H1 (cell line): ENCODE data around the gene MORF4L1. TPM values are rescaled to one million over a fixed set of nuclear protein-coding genes. Genes with fewer than 3 reads are reported as not detected.

Experiments
- CTCF ChIA-PET: fragments of 300-600 bp; sonication (Branson Sonifier 250); formaldehyde crosslinking; loops from one replicate; lab custom pipeline; 2021; ENCODE audit not compliant: partially characterized antibody; lab: Charles Lee
- POLR2A ChIA-PET: fragments of 300-600 bp; sonication (Branson Sonifier 250); formaldehyde crosslinking; loops from one replicate; lab custom pipeline; 2021; ENCODE audit warnings: inconsistent platforms; ENCODE audit not compliant: partially characterized antibody; lab: Charles Lee
- DNase-seq, 2 experiments: peaks; one replicate each; pipeline versions ENCODE4 v3.0.0 to v3.0.0-alpha.2; 2010 to 2022; ENCODE audit warnings: low spot score in 2 of 2, low read depth in 1 of 2, mixed read lengths in 1 of 2
- FAIRE-seq: peaks from 2 replicates; lab custom pipeline; 2011; peaks lifted over from hg19 to GRCh38; lab: Jason Lieb, UNC
- H2AFZ ChIP-seq: 2 replicates; pipeline ENCODE4 v1.8.1; 2012; ENCODE audit warnings: low read length, inconsistent platforms
- H2AK5ac ChIP-seq: 2 replicates; pipeline ENCODE4 v1.6.1; 2013; ENCODE audit warnings: low read depth, low read length
- H2BK120ac ChIP-seq: replicated peaks from 2 replicates; pipeline ENCODE3; 2013; ENCODE audit warnings: low read depth, low read length, inconsistent platforms
- H2BK12ac ChIP-seq: 2 replicates; pipeline ENCODE4 v1.6.1; 2013; ENCODE audit warnings: low read depth, low read length
- H2BK15ac ChIP-seq: 2 replicates; pipeline ENCODE4 v1.6.1; 2013; ENCODE audit warnings: low read length
- H2BK20ac ChIP-seq: 2 replicates; pipeline ENCODE4 v1.6.1; 2013; ENCODE audit warnings: low read length
- H2BK5ac ChIP-seq: 2 replicates; pipeline ENCODE4 v1.6.1; 2013; ENCODE audit warnings: low read depth, low read length
- H3K14ac ChIP-seq: 2 replicates; pipeline ENCODE4 v1.6.1; 2013; ENCODE audit warnings: inconsistent platforms; ENCODE audit not compliant: insufficient read length
- H3K18ac ChIP-seq: 2 replicates; pipeline ENCODE4 v1.6.1; 2013; ENCODE audit warnings: low read length; ENCODE audit errors: extremely low read depth
- H3K23ac ChIP-seq: 2 replicates; pipeline ENCODE4 v1.6.1; 2013; ENCODE audit warnings: inconsistent platforms; ENCODE audit not compliant: insufficient read length
- H3K23me2 ChIP-seq: 2 replicates; pipeline ENCODE4 v1.6.1; 2013; ENCODE audit warnings: low read depth, low read length
- H3K27ac ChIP-seq: 2 replicates; pipeline ENCODE4 v1.6.1; 2011; ENCODE audit warnings: low read depth, low read length, inconsistent platforms
- H3K27me3 ChIP-seq, 4 experiments: replicated peaks in 1 of 4; 1 replicate in 1 of 4; 2 replicates in 3 of 4; pipeline versions ENCODE4 v1.6.1 to v1.8.1; 2011 to 2013; ENCODE audit warnings: low read length in 3 of 4, mild to moderate bottlenecking in 3 of 4, inconsistent platforms in 2 of 4, mixed read lengths in 2 of 4, moderate library complexity in 1 of 4; ENCODE audit not compliant: control insufficient read depth in 3 of 4, insufficient read depth in 3 of 4; ENCODE audit errors: extremely low read depth in 1 of 4
- H3K36me3 ChIP-seq, 4 experiments: 2 replicates each; pipeline versions ENCODE4 v1.6.1 to v1.8.1; 2011 to 2013; ENCODE audit warnings: mild to moderate bottlenecking in 4 of 4, low read length in 3 of 4, moderate library complexity in 2 of 4, control low read depth in 1 of 4, inconsistent platforms in 1 of 4; ENCODE audit not compliant: insufficient read depth in 4 of 4, control insufficient read depth in 2 of 4
- H3K4ac ChIP-seq: replicated peaks from 2 replicates; pipeline ENCODE3; 2013; ENCODE audit warnings: low read length, low read depth, mixed read lengths, inconsistent platforms; ENCODE audit not compliant: insufficient read length
- H3K4me1 ChIP-seq, 4 experiments: replicated peaks in 1 of 4; 1 replicate in 1 of 4; 2 replicates in 3 of 4; pipeline versions ENCODE4 v1.6.1 to v1.8.1; 2011 to 2013; ENCODE audit warnings: low read length in 3 of 4, inconsistent platforms in 2 of 4, mixed read lengths in 1 of 4; ENCODE audit not compliant: insufficient read depth in 4 of 4, control insufficient read depth in 3 of 4
- H3K4me2 ChIP-seq, 2 experiments: 2 replicates each; pipeline versions ENCODE4 v1.6.1 to v1.8.1; 2011 to 2013; ENCODE audit warnings: low read depth in 2 of 2, low read length in 2 of 2, control low read depth in 1 of 2, inconsistent platforms in 1 of 2, mild to moderate bottlenecking in 1 of 2; ENCODE audit not compliant: insufficient read depth in 1 of 2
- H3K4me3 ChIP-seq, 4 experiments: fragments of 200-600, 300-600 bp in 1 of 4; sonication (generic), shearing (Covaris generic), sonication (Bioruptor Twin) in 1 of 4; 2 replicates each; pipeline versions ENCODE4 v1.5.1 to v1.8.1; 2011 to 2016; ENCODE audit warnings: low read length in 4 of 4, low read depth in 3 of 4, control low read depth in 2 of 4, inconsistent platforms in 2 of 4, mild to moderate bottlenecking in 2 of 4, mixed read lengths in 1 of 4, moderate library complexity in 1 of 4; ENCODE audit not compliant: insufficient read depth in 2 of 4; ENCODE audit errors: extremely low read depth in 1 of 4
- H3K56ac ChIP-seq: replicated peaks from 2 replicates; pipeline ENCODE3; 2013; ENCODE audit warnings: low read depth, mild to moderate bottlenecking, mixed read lengths, low read length, inconsistent platforms; ENCODE audit not compliant: insufficient read length
- H3K79me1 ChIP-seq: 2 replicates; pipeline ENCODE4 v1.6.1; 2013; ENCODE audit warnings: low read depth, low read length, control low read depth
- H3K79me2 ChIP-seq, 2 experiments: 2 replicates each; pipeline versions ENCODE4 v1.6.1 to v1.8.1; 2012 to 2013; ENCODE audit warnings: low read length in 2 of 2, mild to moderate bottlenecking in 2 of 2, inconsistent platforms in 1 of 2; ENCODE audit not compliant: insufficient read depth in 2 of 2, control insufficient read depth in 1 of 2
- H3K9ac ChIP-seq, 4 experiments: replicated peaks in 1 of 4; 1 replicate in 1 of 4; 2 replicates in 3 of 4; pipeline versions ENCODE4 v1.6.1 to v1.8.1; 2011 to 2013; ENCODE audit warnings: low read depth in 3 of 4, low read length in 3 of 4, control low read depth in 2 of 4, mild to moderate bottlenecking in 2 of 4, moderate library complexity in 2 of 4, inconsistent platforms in 1 of 4; ENCODE audit errors: extremely low read depth in 1 of 4
- H3K9me3 ChIP-seq, 2 experiments: 2 replicates each; pipeline versions ENCODE4 v1.6.1 to v1.8.1; 2012 to 2013; ENCODE audit warnings: mild to moderate bottlenecking in 2 of 2, moderate library complexity in 2 of 2, control low read depth in 1 of 2, inconsistent platforms in 1 of 2, low read depth in 1 of 2, low read length in 1 of 2, mixed read lengths in 1 of 2; ENCODE audit not compliant: insufficient read depth in 2 of 2
- H4K20me1 ChIP-seq, 2 experiments: replicated peaks in 1 of 2; 2 replicates each; pipeline versions ENCODE3 to v1.8.1; 2011 to 2013; ENCODE audit warnings: inconsistent platforms in 2 of 2, low read length in 2 of 2, mild to moderate bottlenecking in 1 of 2; ENCODE audit not compliant: insufficient read depth in 2 of 2, control insufficient read depth in 1 of 2
- H4K5ac ChIP-seq: 2 replicates; pipeline ENCODE4 v1.6.1; 2013; ENCODE audit warnings: low read length, low read depth, mixed read lengths, inconsistent platforms; ENCODE audit not compliant: insufficient read length
- H4K8ac ChIP-seq: 2 replicates; pipeline ENCODE4 v1.8.0; 2013; ENCODE audit warnings: mild to moderate bottlenecking, moderate library complexity, low read length, inconsistent platforms; ENCODE audit not compliant: insufficient read depth; ENCODE audit errors: extremely low read depth
- H4K91ac ChIP-seq: replicated peaks from 2 replicates; pipeline ENCODE3; 2013; ENCODE audit warnings: low read length, mixed read lengths, inconsistent platforms; ENCODE audit not compliant: insufficient read length
- BACH1 ChIP-seq: IDR thresholded peaks from 2 replicates; pipeline ENCODE4 v1.6.1; 2012; ENCODE audit warnings: low read length, improper control_type of control experiment
- POLR2A ChIP-seq, 2 experiments: IDR thresholded peaks; 1 replicate in 1 of 2; 2 replicates in 1 of 2; pipeline ENCODE4 v1.6.1; 2011; ENCODE audit warnings: low read depth in 2 of 2, low read length in 2 of 2, mild to moderate bottlenecking in 2 of 2; ENCODE audit errors: control extremely low read depth in 1 of 2
- RBBP5 ChIP-seq: IDR thresholded peaks from 2 replicates; pipeline ENCODE4 v1.7.1; 2012; ENCODE audit warnings: low read depth, mild to moderate bottlenecking, inconsistent platforms, low read length, moderate library complexity, borderline replicate concordance
- YY1 ChIP-seq: IDR thresholded peaks from 2 replicates; pipeline ENCODE4 v1.6.1; 2011; ENCODE audit warnings: low read depth, mild to moderate bottlenecking, low read length
- polyA plus RNA-seq, 7 experiments: library from polyadenylated mRNA; depleted of rRNA in 3 of 7; stranded (reverse) in 5 of 7; unstranded in 2 of 7; fragments of >200 nt in 5 of 7; fragments of 200-250 nt in 2 of 7; gene quantifications; 1 replicate in 5 of 7; 2 replicates in 1 of 7; 4 replicates in 1 of 7; pipeline versions ENCODE4 v1.2.1 to v1.2.3, GENCODE V29; 2011 to 2013; ENCODE audit warnings: missing spikeins in 2 of 7, mixed read lengths in 2 of 7
- total RNA-seq: library from RNA; stranded (reverse); fragmentation: NEBNext Ultra II Directional; extraction: Animal tissue kit (Norgen Biotek cat#: 25700); gene quantifications from 2 replicates; pipeline ENCODE4 v1.2.1, GENCODE V29; 2021
- TF ChIP-seq, protein P1 (sequence below): IDR thresholded peaks from 2 replicates; pipeline ENCODE4 v1.6.1; 2011; ENCODE audit warnings: low read depth, mild to moderate bottlenecking, low read length; ENCODE audit not compliant: insufficient read depth

MORF4L1 gene
- total and polyA plus RNA-seq, 2 of the 8 experiments (the other 6 are each of a cell fraction or from before 2014, with no cell fraction given) = 260 to 533 TPM

DNA sequence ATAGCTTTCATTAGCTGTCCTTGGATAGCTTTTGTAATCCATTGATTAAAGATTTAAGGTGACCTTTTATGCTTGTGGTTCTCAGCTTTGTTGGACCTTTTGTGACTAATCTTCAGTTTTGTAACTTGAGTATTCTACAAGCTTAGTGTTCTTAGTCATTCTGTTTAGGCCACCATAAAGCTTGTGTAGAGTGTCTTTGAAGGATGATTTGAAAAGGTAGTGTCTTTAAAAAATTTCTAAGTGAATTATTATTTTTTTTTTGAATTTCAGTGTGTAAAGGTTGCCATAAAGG is 7.5 kb downstream of the MORF4L1 start:
- FAIRE-seq (no peak), DNase-seq (no peak)
- no peak overlapping the region for H3K4ac ChIP-seq
- no peak for TF ChIP-seq RBBP5
- TF ChIP-seq POLR2A (IDR thresholded peaks at IDR 0.05; ENCODE audit: control extremely low read depth in 1 of 2, low read depth in 2 of 2, low read length in 2 of 2) = no peak
- TF ChIP-seq, protein P1, sequence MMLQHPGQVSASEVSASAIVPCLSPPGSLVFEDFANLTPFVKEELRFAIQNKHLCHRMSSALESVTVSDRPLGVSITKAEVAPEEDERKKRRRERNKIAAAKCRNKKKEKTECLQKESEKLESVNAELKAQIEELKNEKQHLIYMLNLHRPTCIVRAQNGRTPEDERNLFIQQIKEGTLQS = no peak
- no peak for TF ChIP-seq BACH1
- no peak for TF ChIP-seq YY1
- H2BK120ac ChIP-seq = no peak overlapping the region
- no peaks in the 10 kb centered on the region for H3K9me3 ChIP-seq
- H3K14ac ChIP-seq = no peak overlapping the region
- POLR2A ChIA-PET = interaction anchor here (0.6 to 2.3 kb wide), 7 partner anchors 7 to 49 kb away, joined by 3 to 14 read pairs (median 3); partner anchors contain the start of gene MORF4L1
- no peak overlapping the region for H2BK12ac ChIP-seq
- H3K79me1 ChIP-seq = no peaks in the 10 kb centered on the region
- no peak overlapping the region for H3K23ac ChIP-seq
- no peak overlapping the region for H2BK15ac ChIP-seq
- no peak overlapping the region for H3K4me3 ChIP-seq
- no peak overlapping the region for H4K8ac ChIP-seq
- no peak overlapping the region for H2AFZ ChIP-seq
- peaks cover 3 to 55% (median 20%) of the 10 kb centered on the region in 4 experiments; a peak in 7 of 8 replicates for H3K36me3 ChIP-seq
- H3K4me2 ChIP-seq = no peak overlapping the region
- H2BK20ac ChIP-seq = no peak overlapping the region
- CTCF ChIA-PET = interaction anchor here (0.7 to 1.8 kb wide), 8 partner anchors 9 to 1948 kb away, joined by 3 to 6 read pairs (median 4); partner anchors contain the start of gene ADAMTS7
- no peak overlapping the region for H4K91ac ChIP-seq
- H3K18ac ChIP-seq = no peak overlapping the region
- H3K9ac ChIP-seq = no peak overlapping the region
- no peaks in the 10 kb centered on the region for H3K27me3 ChIP-seq
- H2BK5ac ChIP-seq = no peak overlapping the region
- H4K5ac ChIP-seq = no peak overlapping the region
- peaks cover 1 to 8% (median 6%) of the 10 kb centered on the region in 4 experiments; a peak in 3 of 7 replicates for H3K4me1 ChIP-seq
- no peak overlapping the region for H3K27ac ChIP-seq
- no peak overlapping the region for H3K56ac ChIP-seq
- no peak overlapping the region for H2AK5ac ChIP-seq
- H4K20me1 ChIP-seq = peaks cover 31 to 47% of the 10 kb centered on the region in 2 experiments
- H3K23me2 ChIP-seq = no peaks in the 10 kb centered on the region
- H3K79me2 ChIP-seq = peaks cover 68 to 100% of the 10 kb centered on the region in 2 experiments
